Panc1 (cell line): ENCODE data around the gene KCNG2. TPM values are rescaled to one million over a fixed set of nuclear protein-coding genes. Genes with fewer than 3 reads are reported as not detected.

ENCODE experiments used
- ATAC-seq: fragments of 200-7000 bp; cut with Tn5 transposase; 2 replicates; pipeline ENCODE4 v1.9.1; 2020; ENCODE audit warnings: mild to moderate bottlenecking, moderate library complexity
- BruUV-seq: library from RNA; stranded (reverse); fragments of 400-500 nt; replicated peaks from 2 replicates; lab custom pipeline; 2021; lab: Mats Ljungman, UMichigan
- CTCF ChIA-PET: fragments of 300-600 bp; sonication (Branson Sonifier 250); formaldehyde crosslinking; loops from one replicate; lab custom pipeline; 2022; ENCODE audit warnings: antibody characterized with exemption; lab: Charles Lee
- POLR2A ChIA-PET: fragments of 300-600 bp; sonication (Branson Sonifier 250); formaldehyde crosslinking; loops from one replicate; lab custom pipeline; 2022; ENCODE audit warnings: antibody characterized with exemption; lab: Charles Lee
- DNase-seq: peaks from one replicate; pipeline ENCODE4 v3.0.0-alpha.2; 2010; ENCODE audit warnings: low read depth, low spot score
- H3K27ac ChIP-seq: 2 replicates; pipeline ENCODE4 v1.5.1; 2011; ENCODE audit warnings: mild to moderate bottlenecking, low read length, inconsistent platforms
- H3K27me3 ChIP-seq: fragments of 200-500 bp; sonication (Bioruptor generic); 2 replicates; pipeline ENCODE4 v1.6.0; 2014; ENCODE audit warnings: low read length, inconsistent platforms; ENCODE audit not compliant: control insufficient read depth, insufficient read depth
- H3K36me3 ChIP-seq: fragments of 200-500 bp; sonication (Bioruptor generic); 2 replicates; pipeline ENCODE4 v1.5.1; 2014; ENCODE audit warnings: inconsistent platforms, mild to moderate bottlenecking, low read length, moderate library complexity; ENCODE audit not compliant: control insufficient read depth, insufficient read depth
- H3K4me1 ChIP-seq: 2 replicates; pipeline ENCODE4 v1.5.1; 2011; ENCODE audit warnings: inconsistent platforms, mild to moderate bottlenecking, low read length, moderate library complexity; ENCODE audit not compliant: control insufficient read depth, insufficient read depth
- H3K4me3 ChIP-seq, 2 experiments: 2 replicates each; pipeline ENCODE4 v1.5.1; 2011 to 2012; ENCODE audit warnings: low read depth in 2 of 2, low read length in 2 of 2, mild to moderate bottlenecking in 2 of 2, inconsistent platforms in 1 of 2, moderate library complexity in 1 of 2
- H3K9me3 ChIP-seq: fragments of 200-500 bp; sonication (Bioruptor generic); 2 replicates; pipeline ENCODE4 v1.5.1; 2014; ENCODE audit warnings: low read depth, mild to moderate bottlenecking, inconsistent platforms, low read length, moderate library complexity; ENCODE audit not compliant: control insufficient read depth, insufficient read depth
- CTCF ChIP-seq: fragments of 450-650 bp; IDR thresholded peaks from 2 replicates; pipeline ENCODE4 v1.5.1; 2017; ENCODE audit warnings: mild to moderate bottlenecking
- POLR2AphosphoS5 ChIP-seq: IDR thresholded peaks from 2 replicates; pipeline ENCODE4 v1.6.1; 2012; ENCODE audit warnings: mild to moderate bottlenecking, low read depth, low read length, moderate library complexity
- REST ChIP-seq, 2 experiments: IDR thresholded peaks; 2 replicates each; pipeline ENCODE4 v1.6.1; 2011 to 2012; ENCODE audit warnings: low read depth in 2 of 2, control low read depth in 1 of 2, low read length in 1 of 2, mild to moderate bottlenecking in 1 of 2, moderate library complexity in 1 of 2; ENCODE audit not compliant: insufficient read depth in 1 of 2
- SIN3A ChIP-seq: IDR thresholded peaks from 2 replicates; pipeline ENCODE4 v1.6.1; 2012; ENCODE audit warnings: low read depth, mild to moderate bottlenecking, low read length, moderate library complexity, borderline replicate concordance; ENCODE audit not compliant: insufficient read depth
- TCF7L2 ChIP-seq: IDR thresholded peaks from 2 replicates; pipeline ENCODE4 v1.6.1; 2011; ENCODE audit warnings: mild to moderate bottlenecking, low read depth, low read length, inconsistent platforms
- in situ Hi-C: cut with HindIII; loops from 2 replicates; pipeline ENCODE4 v1.10.0; 2016; ENCODE audit warnings: low sequenced_read_pairs, low pct_unique_long_range_greater_than_20kb
- intact Hi-C: fragments of 100-400 bp; cut with micrococcal nuclease; formaldehyde crosslinking; loops from one replicate; pipeline ENCODE4 v1.10.0; 2022; ENCODE audit not compliant: unreplicated experiment
- total RNA-seq: library from RNA; stranded (reverse); gene quantifications from one replicate; pipeline ENCODE4 v1.2.1, GENCODE V29; 2021; ENCODE audit not compliant: unreplicated experiment

KCNG2 gene
- total RNA-seq, 1 experiment from 2014 or later, result not detected

GRCh38 chr18:79917169-79917852, 119.6 kb downstream of the KCNG2 start:
- intact Hi-C loops, result no loop called here
- ChIA-PET CTCF (no interaction called here), POLR2A (no interaction called here)
- ATAC-seq (no peak), DNase-seq (no peak)
- no peak for TF ChIP-seq CTCF
- no peak for TF ChIP-seq SIN3A
- TF ChIP-seq REST (IDR thresholded peaks at IDR 0.05; ENCODE audit: insufficient read depth in 1 of 2, low read depth in 2 of 2, low read length in 1 of 2), result no peak
- no peak for TF ChIP-seq POLR2AphosphoS5
- TF ChIP-seq TCF7L2, result no peak
- no peaks in the 10 kb centered on the region for H3K27me3 ChIP-seq
- no peak overlapping the region for H3K27ac ChIP-seq
- H3K36me3 ChIP-seq, result no peaks in the 10 kb centered on the region
- no TSS peak for BruUV-seq
- in situ Hi-C loops, result no loop called here
- no peak overlapping the region for H3K4me3 ChIP-seq
- H3K9me3 ChIP-seq, result no peaks in the 10 kb centered on the region
- 0 out of 2 replicates have a peak, but pooled peaks cover 3% of the 10 kb centered on the region for H3K4me1 ChIP-seq

- in situ Hi-C loops, result no loop called here
- ATAC-seq (no peak), DNase-seq (no peak)
- 0 out of 2 replicates have a peak, but pooled peaks cover 3% of the 10 kb centered on the region for H3K4me1 ChIP-seq
- intact Hi-C loops, result no loop called here
- H3K36me3 ChIP-seq, result no peaks in the 10 kb centered on the region
- H3K9me3 ChIP-seq, result no peaks in the 10 kb centered on the region
- ChIA-PET POLR2A (no interaction called here), CTCF (no interaction called here)
- no peak overlapping the region for H3K27ac ChIP-seq
- no peaks in the 10 kb centered on the region for H3K27me3 ChIP-seq
- BruUV-seq, result no TSS peak
- TF ChIP-seq CTCF (no peak), TCF7L2 (no peak), POLR2AphosphoS5 (no peak), SIN3A (no peak), REST (IDR thresholded peaks at IDR 0.05; ENCODE audit: insufficient read depth in 1 of 2, low read depth in 2 of 2, low read length in 1 of 2) (no peak)
- H3K4me3 ChIP-seq, result no peak overlapping the region
These were observed 120.3 kb downstream of the KCNG2 start for GRCh38 chr18:79917853-79918614.
